Muscle layer of duodenum (tissue), 2 donors: ENCODE data around the gene LCLAT1.

ENCODE experiments used
- H3K27ac ChIP-seq: one replicate; pipeline ENCODE4 v1.7.0; 2013; ENCODE audit warnings: mild to moderate bottlenecking, low read length
- H3K27me3 ChIP-seq: one replicate; pipeline ENCODE4 v1.7.0; 2013; ENCODE audit warnings: low read depth, mild to moderate bottlenecking, control low read depth, low read length
- H3K36me3 ChIP-seq, 2 donors: one replicate each; pipeline ENCODE4 v1.7.0; 2013; ENCODE audit warnings: low read length in 2 of 2, control low read depth in 1 of 2, mild to moderate bottlenecking in 1 of 2; ENCODE audit not compliant: insufficient read depth in 2 of 2, control insufficient read depth in 1 of 2
- H3K4me1 ChIP-seq, 2 donors: one replicate each; pipeline ENCODE4 v1.7.0; 2013; ENCODE audit warnings: low read length in 2 of 2, mild to moderate bottlenecking in 2 of 2, control low read depth in 1 of 2, moderate library complexity in 1 of 2; ENCODE audit not compliant: insufficient read depth in 2 of 2, control insufficient read depth in 1 of 2
- H3K4me3 ChIP-seq, 2 donors: one replicate each; pipeline ENCODE4 v1.7.0; 2013; ENCODE audit warnings: low read length in 2 of 2, low read depth in 1 of 2, mild to moderate bottlenecking in 1 of 2
- H3K9me3 ChIP-seq, 2 donors: one replicate each; pipeline ENCODE4 v1.7.0; 2013; ENCODE audit warnings: low read length in 2 of 2, control low read depth in 1 of 2, mild to moderate bottlenecking in 1 of 2; ENCODE audit not compliant: control insufficient read depth in 1 of 2
- donor health status: healthy.

LCLAT1 gene

DNA sequence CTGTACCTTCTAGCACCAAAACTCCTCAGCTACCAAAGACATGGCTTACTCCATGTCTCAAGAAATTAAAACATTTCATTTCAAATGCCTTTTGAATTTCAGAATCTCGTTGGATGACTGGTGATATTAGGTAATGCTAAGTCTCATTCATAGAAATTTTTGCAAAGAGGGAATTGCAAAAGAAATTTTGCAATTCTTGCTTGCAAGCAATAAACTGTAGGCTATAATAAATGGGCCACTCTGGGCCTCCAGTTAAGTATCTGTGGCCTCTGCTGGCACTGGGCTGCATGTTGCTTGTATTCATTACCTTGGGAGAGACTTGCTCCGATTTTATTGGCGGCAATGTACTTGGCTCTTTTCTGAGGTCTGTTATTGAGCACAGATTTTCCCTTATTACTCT is 2.8 kb upstream of the LCLAT1 start:
- Histone ChIP-seq H3K36me3 (no peaks in the 10 kb centered on the region), H3K4me3 (no peak overlapping the region), H3K27ac (no peak overlapping the region), H3K27me3 (no peaks in the 10 kb centered on the region), H3K4me1 (peaks cover 12 to 16% of the 10 kb centered on the region in 2 donors), H3K9me3 (no peaks in the 10 kb centered on the region)

DNA sequence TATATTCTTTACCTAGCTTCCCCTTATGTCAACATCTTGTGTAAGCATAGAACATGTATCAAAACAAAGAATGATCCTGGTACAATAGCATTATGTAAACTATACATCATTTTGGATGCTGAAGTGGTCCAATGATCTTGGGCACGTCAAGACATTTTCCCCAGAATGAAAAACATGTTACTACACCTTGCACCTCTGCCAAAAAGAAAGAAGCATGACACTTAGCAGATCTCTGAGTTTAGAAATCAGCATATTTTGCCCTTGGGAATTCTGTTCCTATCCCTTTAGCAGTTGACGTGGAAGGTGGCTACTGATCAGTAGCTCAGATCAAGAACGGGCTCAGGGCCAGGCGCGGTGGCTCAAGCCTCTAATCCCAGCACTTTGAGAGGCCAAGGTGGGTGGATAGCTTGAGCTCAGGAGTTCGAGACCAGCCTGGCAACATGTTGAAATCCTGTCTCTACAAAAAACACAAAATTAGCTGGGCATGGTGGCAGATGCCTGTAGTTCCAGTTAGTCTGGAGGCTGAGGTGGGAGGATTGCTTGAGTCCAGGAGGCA is 1.7 kb upstream of the LCLAT1 start:
- Histone ChIP-seq H3K9me3 (no peaks in the 10 kb centered on the region), H3K27ac (no peak overlapping the region), H3K4me3 (no peak overlapping the region), H3K4me1 (peaks cover 12 to 16% of the 10 kb centered on the region in 2 donors), H3K36me3 (no peaks in the 10 kb centered on the region), H3K27me3 (no peaks in the 10 kb centered on the region)

DNA sequence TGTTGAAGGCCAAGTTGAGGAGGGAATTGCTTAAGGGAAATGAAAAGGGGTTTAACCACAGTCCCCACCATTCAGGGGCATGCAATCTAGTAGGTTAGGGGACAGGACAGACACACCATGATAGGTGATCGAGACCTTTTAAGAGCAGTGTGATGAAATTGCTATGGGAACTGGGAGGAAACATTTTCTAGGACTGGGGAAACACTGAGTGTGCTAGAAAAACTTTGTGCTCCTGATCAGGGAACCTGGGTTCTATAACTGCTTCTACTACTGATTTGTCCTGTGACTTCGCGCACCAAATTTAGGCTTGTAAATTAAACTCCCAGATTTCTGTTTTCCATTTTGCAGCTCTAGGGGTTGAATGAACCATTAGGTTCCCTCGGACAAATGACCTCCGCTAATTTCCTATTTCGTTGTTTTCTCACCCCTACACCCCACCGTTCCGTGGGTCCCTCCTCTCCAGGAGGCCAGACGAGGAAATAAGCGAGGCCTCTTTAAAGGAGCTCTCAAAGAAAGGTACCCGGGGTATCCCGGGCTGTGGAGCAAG is 371 bp upstream of the LCLAT1 start:
- Histone ChIP-seq H3K9me3 (no peaks in the 10 kb centered on the region), H3K27ac (peak overlapping the region; percentile 84), H3K36me3 (no peaks in the 10 kb centered on the region), H3K27me3 (no peaks in the 10 kb centered on the region), H3K4me3 (peak overlapping the region; percentile 93 to 94), H3K4me1 (peaks cover 12 to 16% of the 10 kb centered on the region in 2 donors)

DNA sequence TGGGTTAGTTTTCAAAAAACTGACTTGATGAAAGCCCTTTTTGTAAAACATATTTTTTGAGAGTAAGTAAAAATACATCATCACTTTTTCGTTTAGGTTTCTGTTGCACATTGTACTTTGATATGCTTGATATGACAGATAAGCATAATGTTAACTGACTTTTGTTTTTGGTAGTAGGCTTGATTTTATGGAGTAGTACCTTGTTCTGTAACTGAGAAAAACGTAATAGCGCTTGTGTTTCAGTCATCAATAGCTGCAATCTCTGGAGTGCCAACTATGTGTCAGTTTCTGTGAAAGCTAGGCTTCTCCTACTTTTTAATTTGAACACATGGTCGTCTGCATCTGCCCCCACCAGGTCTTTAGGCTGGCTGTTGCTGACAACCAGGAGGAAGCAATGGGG is 1.3 kb downstream of the LCLAT1 start:
- Histone ChIP-seq H3K9me3 (no peaks in the 10 kb centered on the region), H3K4me1 (peaks cover 12 to 16% of the 10 kb centered on the region in 2 donors), H3K27ac (peak overlapping the region; percentile 84), H3K36me3 (no peaks in the 10 kb centered on the region), H3K27me3 (no peaks in the 10 kb centered on the region), H3K4me3 (peak overlapping the region in 1 of 2 donors; percentile 93)

DNA sequence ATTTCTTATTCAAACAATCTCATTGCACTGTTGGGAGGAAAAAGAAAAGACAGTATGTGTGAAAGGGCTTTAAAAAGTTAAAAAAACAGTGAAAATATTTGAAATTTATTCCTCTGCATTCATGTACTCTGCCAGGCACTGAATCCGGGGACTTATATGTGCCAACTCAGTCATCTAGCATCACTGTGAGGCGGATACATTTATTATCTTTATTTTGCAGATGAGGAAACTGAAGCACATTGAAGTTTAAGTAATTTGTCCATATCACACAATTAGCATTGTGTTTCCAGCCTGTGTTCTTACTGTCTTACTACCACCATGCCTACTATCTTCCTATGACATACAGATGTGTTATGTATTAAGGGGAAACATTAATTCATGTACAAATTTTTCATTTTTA is 1.8 kb downstream of the LCLAT1 start:
- peak overlapping the region in 1 of 2 donors; percentile 93 for H3K4me3 ChIP-seq
- H3K36me3 ChIP-seq: no peaks in the 10 kb centered on the region
- no peaks in the 10 kb centered on the region for H3K27me3 ChIP-seq
- H3K9me3 ChIP-seq: no peaks in the 10 kb centered on the region
- peaks cover 12 to 16% of the 10 kb centered on the region in 2 donors for H3K4me1 ChIP-seq
- peak overlapping the region; percentile 84 for H3K27ac ChIP-seq

DNA sequence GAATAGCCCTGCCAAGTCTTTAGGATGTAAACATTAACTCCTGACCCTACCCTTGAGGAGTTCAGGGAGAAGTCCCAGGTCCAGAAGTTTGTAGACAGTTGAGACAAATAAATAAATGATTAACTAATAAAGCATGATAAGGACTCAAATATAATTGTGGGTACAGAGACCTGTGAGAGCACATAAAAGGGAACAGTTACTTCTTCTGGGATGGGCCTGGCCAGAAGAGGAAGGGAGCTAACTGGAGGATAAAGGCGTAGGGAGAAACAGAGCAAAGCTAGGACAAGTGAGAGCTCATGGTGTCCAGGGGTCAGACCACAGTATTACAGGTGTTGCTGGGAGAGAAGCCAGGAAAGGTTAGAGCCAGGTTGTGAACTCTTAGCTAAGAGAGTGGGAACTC is 3.0 kb downstream of the LCLAT1 start:
- no peaks in the 10 kb centered on the region for H3K36me3 ChIP-seq
- no peaks in the 10 kb centered on the region for H3K9me3 ChIP-seq
- peaks cover 12 to 16% of the 10 kb centered on the region in 2 donors for H3K4me1 ChIP-seq
- no peak overlapping the region for H3K4me3 ChIP-seq
- H3K27ac ChIP-seq: no peak overlapping the region
- no peaks in the 10 kb centered on the region for H3K27me3 ChIP-seq

DNA sequence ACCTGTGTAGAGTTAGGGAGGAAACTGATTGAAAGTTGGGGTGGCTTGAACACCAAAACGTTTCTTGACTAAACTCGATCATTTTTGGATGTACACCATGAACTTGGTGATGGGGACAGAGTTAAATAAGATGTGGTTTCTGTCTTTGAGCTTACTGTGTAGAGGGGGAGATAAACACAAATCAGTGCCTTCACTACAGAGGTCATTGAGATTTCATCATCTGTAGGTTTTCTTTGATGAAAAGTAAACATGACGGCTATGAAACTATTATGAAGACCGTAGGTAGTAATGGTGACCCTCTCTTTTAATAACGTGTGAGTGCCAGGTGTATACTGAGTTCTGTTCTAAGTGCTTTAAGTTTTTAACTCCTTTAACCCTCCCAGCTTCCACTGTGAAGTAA is 6.5 kb downstream of the LCLAT1 start:
- H3K27me3 ChIP-seq: no peaks in the 10 kb centered on the region

DNA sequence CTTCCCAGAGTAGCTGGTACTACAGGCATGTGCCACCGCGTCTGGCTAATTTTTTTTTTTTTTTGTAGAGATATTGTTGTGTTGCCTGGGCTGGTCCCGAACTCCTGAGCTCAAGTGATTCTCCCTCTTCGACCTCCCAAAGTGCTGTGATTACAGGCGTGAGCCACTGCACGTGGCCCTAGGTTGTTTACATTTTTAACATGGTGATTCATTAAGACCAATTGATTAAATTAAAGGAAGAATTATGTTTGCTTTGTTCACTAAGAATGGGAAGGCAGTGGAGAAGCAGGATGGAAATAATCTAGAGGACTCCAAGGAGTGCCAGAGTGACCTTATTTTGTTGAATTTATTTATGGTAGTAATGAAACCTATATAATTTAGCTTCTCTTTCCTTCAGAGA is 7.5 kb downstream of the LCLAT1 start:
- Histone ChIP-seq H3K27me3 (no peaks in the 10 kb centered on the region), H3K27ac (peak overlapping the region; percentile 64), H3K36me3 (no peaks in the 10 kb centered on the region), H3K4me1 (peaks cover 0 to 6% of the 10 kb centered on the region in 2 donors), H3K4me3 (no peak overlapping the region), H3K9me3 (no peaks in the 10 kb centered on the region)

More for the DNA sequence above, 6.5 kb downstream of the LCLAT1 start:
- Histone ChIP-seq H3K4me1 (peaks cover 0 to 2% of the 10 kb centered on the region in 2 donors), H3K36me3 (no peaks in the 10 kb centered on the region), H3K27ac (no peak overlapping the region), H3K9me3 (no peaks in the 10 kb centered on the region), H3K4me3 (no peak overlapping the region)

DNA sequence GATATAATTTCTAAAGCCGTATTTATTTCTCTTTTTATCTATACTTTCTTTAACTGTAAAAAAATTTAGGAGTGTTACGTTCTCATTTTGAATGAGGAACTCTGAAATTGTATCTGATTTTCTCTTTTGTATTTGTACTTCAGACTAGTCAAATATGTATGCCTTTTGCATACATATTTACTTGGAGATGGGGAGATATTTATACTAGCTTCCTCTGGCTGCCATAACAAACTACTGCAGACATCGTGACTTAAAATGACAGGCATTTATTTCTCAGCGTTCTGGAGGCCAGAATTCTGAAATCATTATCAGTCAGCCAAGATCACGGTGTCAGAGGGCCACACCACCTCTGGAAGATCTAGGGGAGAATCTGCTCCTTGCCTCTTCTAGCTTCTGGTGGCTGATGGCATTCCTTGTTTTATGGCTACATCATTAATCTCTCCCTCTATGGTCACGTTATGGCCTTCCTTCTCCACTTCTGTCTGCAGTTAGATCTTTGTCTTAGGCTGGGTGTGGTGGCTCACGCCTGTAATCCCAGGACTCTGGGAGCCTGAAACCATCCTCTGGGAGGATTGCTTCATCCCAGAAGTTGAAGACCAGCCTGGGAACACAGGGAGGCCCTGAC is 8.2 kb downstream of the LCLAT1 start:
- Histone ChIP-seq H3K4me3 (no peak overlapping the region), H3K9me3 (no peaks in the 10 kb centered on the region), H3K27ac (peak overlapping the region; percentile 64), H3K36me3 (no peaks in the 10 kb centered on the region), H3K27me3 (no peaks in the 10 kb centered on the region), H3K4me1 (peaks cover 0 to 6% of the 10 kb centered on the region in 2 donors)

DNA sequence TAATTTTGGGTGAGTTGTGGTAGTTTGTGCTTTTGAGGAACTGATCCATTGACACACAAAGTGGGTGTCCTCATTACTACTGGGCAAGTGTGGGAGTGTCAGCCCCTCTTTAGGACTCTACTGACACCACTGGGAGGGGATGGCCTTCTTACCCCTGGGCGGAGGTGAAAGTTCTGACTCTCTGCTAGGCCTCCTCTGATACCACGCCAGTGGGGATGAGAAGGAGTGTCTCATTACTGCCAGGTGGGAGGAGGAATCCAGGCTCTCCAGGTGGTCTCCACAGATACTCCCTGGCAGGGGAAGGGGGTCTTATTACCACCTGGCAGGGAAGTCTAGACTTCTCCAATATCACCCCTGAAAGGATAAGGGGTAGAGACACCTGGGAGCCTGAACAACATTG is 9.1 kb downstream of the LCLAT1 start:
- Histone ChIP-seq H3K27me3 (no peaks in the 10 kb centered on the region), H3K36me3 (no peaks in the 10 kb centered on the region), H3K4me3 (no peak overlapping the region), H3K27ac (no peak overlapping the region), H3K9me3 (no peaks in the 10 kb centered on the region), H3K4me1 (peaks cover 0 to 6% of the 10 kb centered on the region in 2 donors)

DNA sequence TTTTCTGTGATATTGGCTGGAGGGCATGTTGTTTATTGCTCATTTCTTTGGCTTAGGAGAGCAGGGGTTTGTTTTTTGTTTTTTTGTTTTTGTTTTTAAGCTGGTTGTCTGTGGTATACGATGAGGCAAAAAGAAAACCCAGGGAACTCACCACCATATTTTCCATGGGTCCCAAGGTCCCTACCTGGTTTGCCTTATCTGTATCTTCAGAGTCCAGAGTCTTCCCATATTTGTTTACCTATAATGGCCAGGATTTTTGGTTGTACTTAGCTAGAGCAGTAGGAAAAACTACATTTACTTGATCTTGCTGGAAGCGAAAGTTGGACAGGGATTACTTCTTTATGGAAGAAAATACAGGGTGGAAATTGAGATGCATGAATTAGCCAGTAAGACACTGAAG is 9.5 kb downstream of the LCLAT1 start:
- Histone ChIP-seq H3K4me3 (no peak overlapping the region), H3K9me3 (no peaks in the 10 kb centered on the region), H3K4me1 (peaks cover 0 to 6% of the 10 kb centered on the region in 2 donors), H3K36me3 (no peaks in the 10 kb centered on the region), H3K27ac (no peak overlapping the region), H3K27me3 (no peaks in the 10 kb centered on the region)
